Esophagus squamous epithelium (tissue), 4 donors: ENCODE measurements around the gene NADSYN1.

Experiments
- CTCF ChIP-seq, 6 experiments: fragments of 450-650 bp in 4 of 6; fragments of 200-600 bp in 2 of 6; sonication (generic) in 2 of 6; IDR thresholded peaks; one replicate each; pipeline ENCODE4 v1.5.1; 2016 to 2019; ENCODE audit warnings: antibody characterized with exemption in 6 of 6, mild to moderate bottlenecking in 4 of 6, moderate library complexity in 4 of 6
- POLR2A ChIP-seq, 4 donors: fragments of 450-650 bp; IDR thresholded peaks; one replicate each; pipeline ENCODE4 v1.6.1; 2017; ENCODE audit warnings: antibody characterized with exemption in 4 of 4, mild to moderate bottlenecking in 4 of 4, moderate library complexity in 3 of 4

DNA sequence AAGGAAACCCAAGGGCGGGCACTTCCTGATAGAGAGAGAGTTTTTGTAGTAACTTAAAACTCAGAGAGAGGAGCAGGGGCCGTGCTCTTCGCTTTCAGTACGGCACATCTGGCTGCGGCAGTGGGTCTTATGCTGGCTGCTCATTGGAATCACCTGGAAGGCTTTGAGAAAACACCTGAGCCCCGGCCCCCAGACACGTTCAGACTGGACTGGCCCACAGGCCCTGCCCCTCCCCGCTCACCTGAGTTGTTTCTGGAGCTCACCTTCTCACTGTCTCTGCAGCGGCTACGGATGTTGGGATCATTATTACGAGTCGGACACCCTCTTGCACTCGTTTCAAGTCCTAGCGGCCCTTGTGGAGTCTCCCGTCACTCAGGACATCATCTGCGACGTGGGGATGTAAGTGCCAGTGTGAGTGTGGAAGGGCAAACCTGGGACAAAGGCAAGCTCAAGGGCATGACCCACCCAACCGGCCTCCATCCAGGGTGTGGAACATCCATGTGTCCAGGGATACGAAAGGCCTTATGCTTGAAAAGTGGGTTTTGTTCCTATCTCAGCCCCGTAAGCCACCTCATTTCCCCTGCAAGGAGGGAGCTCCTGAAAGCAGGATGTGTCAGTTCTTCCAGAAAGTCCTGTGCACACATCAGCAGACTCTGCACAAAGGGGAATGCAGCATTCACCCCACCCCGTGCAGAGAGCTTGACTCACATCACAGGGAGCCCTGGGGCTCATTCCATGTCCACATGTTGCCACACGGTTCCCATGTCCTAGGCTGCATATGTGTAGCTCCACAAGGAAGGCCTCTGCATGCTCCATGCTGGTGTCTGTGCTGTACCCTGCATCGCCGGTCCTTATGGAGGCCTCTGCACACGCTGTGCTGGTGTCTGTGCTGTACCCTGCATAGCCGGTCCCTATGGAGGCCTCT is 5.4 kb downstream of the NADSYN1 start:
- TF ChIP-seq CTCF (IDR thresholded peaks at IDR 0.05) = no peak
- TF ChIP-seq POLR2A (IDR thresholded peaks at IDR 0.05) = no peak
